Lower leg skin (tissue), 4 donors: Measurements from ENCODE around the gene SLC25A38. TPM values are rescaled to one million over a fixed set of nuclear protein-coding genes. Genes with fewer than 3 reads are reported as not detected.
A peak's percentile ranks its signal among the peaks of the same experiment; 100 is the strongest.

ENCODE experiments used
- DNase-seq, 2 donors: peaks; one replicate each; pipeline ENCODE4 v3.0.0-alpha.2; 2019; ENCODE audit warnings: low spot score in 2 of 2
- H3K4me3 ChIP-seq: fragments of 200-600 bp; sonication (generic); 2 replicates; pipeline ENCODE4 v1.5.1; 2017; ENCODE audit warnings: mild to moderate bottlenecking, low read depth; ENCODE audit not compliant: poor library complexity, severe bottlenecking
- CTCF ChIP-seq, 3 donors: fragments of 450-650 bp; IDR thresholded peaks; one replicate each; pipeline ENCODE4 v1.5.1; 2016; ENCODE audit warnings: antibody characterized with exemption in 3 of 3, mild to moderate bottlenecking in 3 of 3, moderate library complexity in 2 of 3
- POLR2A ChIP-seq, 2 donors: fragments of 450-650 bp; IDR thresholded peaks; one replicate each; pipeline ENCODE4 v1.6.1; 2016 to 2017; ENCODE audit warnings: antibody characterized with exemption in 2 of 2, mild to moderate bottlenecking in 1 of 2, moderate library complexity in 1 of 2
- WGBS, 2 donors: methylation state at CpG; one replicate each; pipeline ENCODE4 v1.1.5; 2018; 5-methylcytosine and 5-hydroxymethylcytosine counted together
- intact Hi-C: fragments of 100-400 bp; cut with DNase I; formaldehyde crosslinking; loops from one replicate; pipeline ENCODE4 v1.15.0; 2023; ENCODE audit warnings: low total_unique reads
- total RNA-seq, 4 donors: library from RNA; depleted of rRNA; stranded (reverse); fragments of >200 nt; gene quantifications; one replicate each; pipeline ENCODE4 v1.1.0, GENCODE V29; 2016

Gene SLC25A38
- total RNA-seq, 4 donors from 2014 or later: 12.7 to 21.3 (median 14.1) TPM

- DNase-seq: no peak
- TF ChIP-seq CTCF (IDR thresholded peaks at IDR 0.05) (no peak), POLR2A (IDR thresholded peaks at IDR 0.05) (no peak)
- peak overlapping the region; percentile 67 for H3K4me3 ChIP-seq
- WGBS, 2 donors: 63 to 64% methylated on average over 13 of the region's 13 CpGs
- intact Hi-C loops: no loop called here
These were observed 22.7 kb downstream of the SLC25A38 start for GRCh38 chr3:39405687-39406367.

- peak; percentile 97 to 99 for DNase-seq
- TF ChIP-seq CTCF (IDR thresholded peaks at IDR 0.05): no peak
- peak in 1 of 2 donors; percentile 17 for TF ChIP-seq POLR2A (IDR thresholded peaks at IDR 0.05)
- intact Hi-C loops: no loop called here
- 0 to 1% methylated on average over 62 to 63 of the region's 63 CpGs for WGBS, 2 donors
- H3K4me3 ChIP-seq: peak within 1 kb of the TSS; percentile 67
These were observed 23.4 kb downstream of the SLC25A38 start, which contains the start of gene RPSA for GRCh38 chr3:39406368-39407258. TSS of gene RPSA (plus strand) at chr3:39406720. CDS start at chr3:39407654, 934 bp downstream.

GRCh38 chr3:39407259-39407629 lies 24.1 kb downstream of the SLC25A38 start:
- intact Hi-C loops: no loop called here
- H3K4me3 ChIP-seq: peak overlapping the region; percentile 67
- TF ChIP-seq POLR2A (IDR thresholded peaks at IDR 0.05) (no peak), CTCF (IDR thresholded peaks at IDR 0.05) (no peak)
- WGBS, 2 donors: 4 to 9% methylated on average over 9 of the region's 9 CpGs
- DNase-seq: no peak

GRCh38 chr3:39407773-39408492 lies 24.8 kb downstream of the SLC25A38 start:
- 57 to 58% methylated on average over 6 of the region's 6 CpGs for WGBS, 2 donors
- intact Hi-C loops: no loop called here
- H3K4me3 ChIP-seq: no peak overlapping the region
- no peak for DNase-seq
- no peak for TF ChIP-seq POLR2A (IDR thresholded peaks at IDR 0.05)
- TF ChIP-seq CTCF (IDR thresholded peaks at IDR 0.05): no peak

GRCh38 chr3:39408493-39409372 lies 25.6 kb downstream of the SLC25A38 start:
- intact Hi-C loops: no loop called here
- no peak for DNase-seq
- TF ChIP-seq CTCF (IDR thresholded peaks at IDR 0.05) (no peak), POLR2A (IDR thresholded peaks at IDR 0.05) (no peak)
- WGBS, 2 donors: 85 to 88% methylated on average over 21 of the region's 21 CpGs
- H3K4me3 ChIP-seq: no peak overlapping the region
